Gastroesophageal sphincter (tissue), 3 donors: ENCODE results near the gene ZBTB8B.

ENCODE experiments used
- CTCF ChIP-seq, 4 experiments: fragments of 200-600 bp in 2 of 4; fragments of 450-650 bp in 2 of 4; sonication (generic) in 1 of 4; IDR thresholded peaks; one replicate each; pipeline ENCODE4 v1.5.1; 2017 to 2019; ENCODE audit warnings: antibody characterized with exemption in 4 of 4, mild to moderate bottlenecking in 2 of 4, moderate library complexity in 2 of 4
- EP300 ChIP-seq: sonication (generic); formaldehyde crosslinking; IDR thresholded peaks from one replicate; pipeline ENCODE4 v1.6.1; 2017; ENCODE audit warnings: antibody characterized with exemption, mild to moderate bottlenecking
- POLR2AphosphoS5 ChIP-seq: sonication (generic); formaldehyde crosslinking; IDR thresholded peaks from one replicate; pipeline ENCODE4 v1.6.1; 2017; ENCODE audit warnings: antibody characterized with exemption

DNA sequence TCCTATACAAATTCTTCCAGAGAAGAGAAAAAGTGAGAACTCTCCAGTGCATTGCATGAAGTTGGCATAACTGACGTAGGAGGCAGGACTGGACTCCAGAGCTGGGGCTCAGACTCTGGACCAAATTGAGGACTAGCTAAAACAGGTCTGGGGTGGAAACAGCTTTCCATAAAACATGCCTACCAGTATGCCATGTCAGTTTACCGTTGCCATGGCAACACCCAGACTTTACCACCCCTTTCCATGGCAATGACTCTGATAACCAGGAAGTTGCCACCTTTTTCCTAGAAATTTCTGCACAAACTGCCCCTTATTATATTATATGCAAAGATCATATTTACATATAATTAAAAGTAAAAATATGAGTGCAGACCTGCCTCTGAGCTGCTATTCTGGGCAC, 8.9 kb upstream of the ZBTB8B start:
- TF ChIP-seq EP300 (no peak), CTCF (IDR thresholded peaks at IDR 0.05) (no peak), POLR2AphosphoS5 (no peak)
